Central memory CD8-positive, alpha-beta T cell (primary cell): ENCODE results near the gene ADGRD1.

ENCODE experiments used
- ATAC-seq: fragments of 150-1000 bp; cut with Tn5 transposase; replicated peaks from 2 replicates; pipeline ENCODE4 v1.10.0; 2022; ENCODE audit warnings: mild to moderate bottlenecking, moderate FRiP score, moderate number of reproducible peaks; ENCODE audit not compliant: poor library complexity, severe bottlenecking; ENCODE audit errors: extremely low read depth
- DNase-seq, 2 donors: peaks; one replicate each; pipeline ENCODE4 v3.0.0; 2021; ENCODE audit warnings: low spot score in 2 of 2
- H3K27ac Mint-ChIP-seq: one replicate; pipeline ENCODE4 v1.8.0; 2022; ENCODE audit warnings: low read depth, mild to moderate bottlenecking, moderate library complexity, mixed read lengths
- H3K27me3 Mint-ChIP-seq: one replicate; pipeline ENCODE4 v1.8.0; 2022; ENCODE audit warnings: mixed read lengths
- H3K36me3 Mint-ChIP-seq: one replicate; pipeline ENCODE4 v1.8.0; 2022; ENCODE audit warnings: mild to moderate bottlenecking, moderate library complexity, mixed read lengths; ENCODE audit not compliant: insufficient read depth
- H3K4me1 Mint-ChIP-seq: one replicate; pipeline ENCODE4 v1.8.0; 2022; ENCODE audit warnings: mixed read lengths
- H3K4me3 Mint-ChIP-seq: one replicate; pipeline ENCODE4 v1.8.0; 2022; ENCODE audit warnings: mild to moderate bottlenecking, moderate library complexity, mixed read lengths
- H3K9me3 Mint-ChIP-seq: one replicate; pipeline ENCODE4 v1.8.0; 2022; ENCODE audit warnings: mixed read lengths

Gene ADGRD1

GRCh38 chr12:131008913-131009270 lies 55.2 kb downstream of the ADGRD1 start:
- Mint-ChIP-seq H3K9me3 (no peaks in the 10 kb centered on the region), H3K27ac (no peak overlapping the region), H3K36me3 (peaks cover 2% of the 10 kb centered on the region), H3K4me1 (no peaks in the 10 kb centered on the region), H3K27me3 (no peaks in the 10 kb centered on the region), H3K4me3 (no peak overlapping the region)
- DNase-seq (no peak), ATAC-seq (no peak)

- no peak for DNase-seq
- ATAC-seq, result no peak
- H3K27me3 Mint-ChIP-seq, result no peaks in the 10 kb centered on the region
- no peak overlapping the region for H3K4me3 Mint-ChIP-seq
- peaks cover 4% of the 10 kb centered on the region for H3K36me3 Mint-ChIP-seq
- no peak overlapping the region for H3K27ac Mint-ChIP-seq
- no peaks in the 10 kb centered on the region for H3K4me1 Mint-ChIP-seq
- H3K9me3 Mint-ChIP-seq, result no peaks in the 10 kb centered on the region
These were observed 56.1 kb downstream of the ADGRD1 start for GRCh38 chr12:131009595-131010395.

- Mint-ChIP-seq H3K4me1 (no peaks in the 10 kb centered on the region), H3K36me3 (peaks cover 4% of the 10 kb centered on the region), H3K27me3 (no peaks in the 10 kb centered on the region), H3K9me3 (no peaks in the 10 kb centered on the region), H3K4me3 (no peak overlapping the region), H3K27ac (no peak overlapping the region)
- ATAC-seq, result no peak
- no peak for DNase-seq
These were observed 56.9 kb downstream of the ADGRD1 start for GRCh38 chr12:131010396-131011131.

- DNase-seq (no peak), ATAC-seq (no peak)
- Mint-ChIP-seq H3K27me3 (no peaks in the 10 kb centered on the region), H3K4me1 (no peaks in the 10 kb centered on the region), H3K27ac (no peak overlapping the region), H3K4me3 (no peak overlapping the region), H3K9me3 (no peaks in the 10 kb centered on the region), H3K36me3 (peaks cover 4% of the 10 kb centered on the region)
These were observed 57.7 kb downstream of the ADGRD1 start for GRCh38 chr12:131011165-131012079.

- ATAC-seq, result no peak
- Mint-ChIP-seq H3K9me3 (no peaks in the 10 kb centered on the region), H3K4me3 (no peak overlapping the region), H3K27ac (no peak overlapping the region), H3K36me3 (peaks cover 2% of the 10 kb centered on the region), H3K4me1 (no peaks in the 10 kb centered on the region), H3K27me3 (no peaks in the 10 kb centered on the region)
- no peak for DNase-seq
These were observed 58.8 kb downstream of the ADGRD1 start for GRCh38 chr12:131012279-131013069.

- no peak for ATAC-seq
- H3K4me1 Mint-ChIP-seq, result no peaks in the 10 kb centered on the region
- peaks cover 2% of the 10 kb centered on the region for H3K36me3 Mint-ChIP-seq
- no peaks in the 10 kb centered on the region for H3K27me3 Mint-ChIP-seq
- no peaks in the 10 kb centered on the region for H3K9me3 Mint-ChIP-seq
- no peak overlapping the region for H3K27ac Mint-ChIP-seq
- H3K4me3 Mint-ChIP-seq, result no peak overlapping the region
- no peak for DNase-seq
These were observed 59.4 kb downstream of the ADGRD1 start for GRCh38 chr12:131013118-131013517.

- H3K27me3 Mint-ChIP-seq, result no peaks in the 10 kb centered on the region
- H3K4me3 Mint-ChIP-seq, result no peak overlapping the region
- no peak overlapping the region for H3K27ac Mint-ChIP-seq
- no peaks in the 10 kb centered on the region for H3K9me3 Mint-ChIP-seq
- peaks cover 2% of the 10 kb centered on the region for H3K36me3 Mint-ChIP-seq
- H3K4me1 Mint-ChIP-seq, result no peaks in the 10 kb centered on the region
- ATAC-seq, result no peak
- DNase-seq, result no peak
These were observed 60.6 kb downstream of the ADGRD1 start for GRCh38 chr12:131014343-131014742.

GRCh38 chr12:131015581-131016337 lies 62.1 kb downstream of the ADGRD1 start:
- H3K27me3 Mint-ChIP-seq, result no peaks in the 10 kb centered on the region
- H3K27ac Mint-ChIP-seq, result no peak overlapping the region
- no peaks in the 10 kb centered on the region for H3K9me3 Mint-ChIP-seq
- DNase-seq (no peak), ATAC-seq (no peak)
- peaks cover 2% of the 10 kb centered on the region for H3K36me3 Mint-ChIP-seq
- no peak overlapping the region for H3K4me3 Mint-ChIP-seq
- H3K4me1 Mint-ChIP-seq, result no peaks in the 10 kb centered on the region

GRCh38 chr12:131017477-131017991 lies 63.8 kb downstream of the ADGRD1 start:
- Mint-ChIP-seq H3K4me3 (no peak overlapping the region), H3K27ac (no peak overlapping the region), H3K4me1 (no peaks in the 10 kb centered on the region), H3K9me3 (no peaks in the 10 kb centered on the region), H3K36me3 (peaks cover 2% of the 10 kb centered on the region), H3K27me3 (no peaks in the 10 kb centered on the region)
- DNase-seq, result no peak
- no peak for ATAC-seq

- no peak for DNase-seq
- H3K9me3 Mint-ChIP-seq, result no peaks in the 10 kb centered on the region
- H3K36me3 Mint-ChIP-seq, result peaks cover 2% of the 10 kb centered on the region
- no peak for ATAC-seq
- H3K27me3 Mint-ChIP-seq, result no peaks in the 10 kb centered on the region
- no peaks in the 10 kb centered on the region for H3K4me1 Mint-ChIP-seq
- H3K4me3 Mint-ChIP-seq, result no peak overlapping the region
- no peak overlapping the region for H3K27ac Mint-ChIP-seq
These were observed 64.4 kb downstream of the ADGRD1 start for GRCh38 chr12:131018019-131018620.

- H3K36me3 Mint-ChIP-seq, result peaks cover 2% of the 10 kb centered on the region
- no peaks in the 10 kb centered on the region for H3K9me3 Mint-ChIP-seq
- no peak for ATAC-seq
- H3K27ac Mint-ChIP-seq, result no peak overlapping the region
- H3K4me3 Mint-ChIP-seq, result no peak overlapping the region
- no peaks in the 10 kb centered on the region for H3K4me1 Mint-ChIP-seq
- no peaks in the 10 kb centered on the region for H3K27me3 Mint-ChIP-seq
- DNase-seq, result no peak
These were observed 65.2 kb downstream of the ADGRD1 start for GRCh38 chr12:131018808-131019397.
